Naive thymus-derived CD8-positive, alpha-beta T cell (primary cell): ENCODE results near the gene GPC2. TPM values are rescaled to one million over a fixed set of nuclear protein-coding genes. Genes with fewer than 3 reads are reported as not detected.
"Not testable (repeated sequence)": the region's sequence is repeated elsewhere in the genome, so short reads cannot be mapped to it uniquely, and the experiment has no call there.

ENCODE experiments used
- ATAC-seq, 2 donors: fragments of 150-1000 bp; cut with Tn5 transposase in 1 of 2; sonication (Bioruptor Pico), chemical (Tn5 transposase) in 1 of 2; 1 replicate in 1 of 2; 2 replicates in 1 of 2; pipeline ENCODE4 v1.10.0; 2021; ENCODE audit warnings: mild to moderate bottlenecking in 2 of 2, moderate library complexity in 2 of 2
- POLR2A ChIA-PET: fragments of 350-600 bp; sonication (Branson Sonifier 250); formaldehyde crosslinking; loops from one replicate; lab custom pipeline; 2021; ENCODE audit warnings: antibody characterized with exemption; lab: Charles Lee
- DNase-seq, 10 donors: peaks; one replicate each; pipeline versions ENCODE4 v3.0.0 to v3.0.0-alpha.2; 2020 to 2022
- H3K27ac Mint-ChIP-seq, 10 donors: one replicate each; pipeline ENCODE4 v1.8.0; 2020 to 2022; ENCODE audit warnings: mild to moderate bottlenecking in 10 of 10, mixed read lengths in 10 of 10, moderate library complexity in 4 of 10, inconsistent platforms in 1 of 10
- H3K27me3 Mint-ChIP-seq, 5 donors: one replicate each; pipeline ENCODE4 v1.8.0; 2021 to 2022; ENCODE audit warnings: mixed read lengths in 5 of 5
- H3K36me3 Mint-ChIP-seq, 3 donors: one replicate each; pipeline ENCODE4 v1.8.0; 2020 to 2022; ENCODE audit warnings: mixed read lengths in 3 of 3, mild to moderate bottlenecking in 2 of 3, inconsistent platforms in 1 of 3
- H3K4me1 Mint-ChIP-seq, 4 donors: one replicate each; pipeline ENCODE4 v1.8.0; 2021 to 2022; ENCODE audit warnings: mixed read lengths in 4 of 4
- H3K4me3 Mint-ChIP-seq, 10 donors: one replicate each; pipeline ENCODE4 v1.8.0; 2020 to 2022; ENCODE audit warnings: mild to moderate bottlenecking in 10 of 10, mixed read lengths in 10 of 10, moderate library complexity in 6 of 10, inconsistent platforms in 1 of 10
- H3K9me3 Mint-ChIP-seq, 9 donors: one replicate each; pipeline ENCODE4 v1.8.0; 2020 to 2022; ENCODE audit warnings: mixed read lengths in 9 of 9, mild to moderate bottlenecking in 3 of 9, inconsistent platforms in 1 of 9, moderate library complexity in 1 of 9
- polyA plus RNA-seq, 3 donors: library from polyadenylated mRNA; unstranded; fragments of 300-500 nt; fragmentation: Illumina TruSeq; gene quantifications; one replicate each; pipeline ENCODE4 v1.2.3, GENCODE V29; 2021
- total RNA-seq, 8 experiments: library from RNA in 2 of 8; stranded (reverse) in 2 of 8; gene quantifications; one replicate each; pipeline ENCODE4 v1.2.3 and lab custom pipeline; 2021 to 2026

Gene GPC2, protein sequence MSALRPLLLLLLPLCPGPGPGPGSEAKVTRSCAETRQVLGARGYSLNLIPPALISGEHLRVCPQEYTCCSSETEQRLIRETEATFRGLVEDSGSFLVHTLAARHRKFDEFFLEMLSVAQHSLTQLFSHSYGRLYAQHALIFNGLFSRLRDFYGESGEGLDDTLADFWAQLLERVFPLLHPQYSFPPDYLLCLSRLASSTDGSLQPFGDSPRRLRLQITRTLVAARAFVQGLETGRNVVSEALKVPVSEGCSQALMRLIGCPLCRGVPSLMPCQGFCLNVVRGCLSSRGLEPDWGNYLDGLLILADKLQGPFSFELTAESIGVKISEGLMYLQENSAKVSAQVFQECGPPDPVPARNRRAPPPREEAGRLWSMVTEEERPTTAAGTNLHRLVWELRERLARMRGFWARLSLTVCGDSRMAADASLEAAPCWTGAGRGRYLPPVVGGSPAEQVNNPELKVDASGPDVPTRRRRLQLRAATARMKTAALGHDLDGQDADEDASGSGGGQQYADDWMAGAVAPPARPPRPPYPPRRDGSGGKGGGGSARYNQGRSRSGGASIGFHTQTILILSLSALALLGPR
- total RNA-seq (10 to 100 TPM; 39.0 to 40.1 TPM), polyA plus RNA-seq (1 to 10 TPM in 1 of 3 donors, under 1 TPM in 2; 0.09 to 1.1 (median 0.42) TPM), total RNA-seq (lab: John Stamatoyannopoulos, UW) (3.3 to 42.7 (median 12.4) reads per million in 6 experiments)

GRCh38 chr7:100177045-100178001 lies at the start of gene GPC2, which contains the start of gene STAG3:
Gene GPC2 (minus strand): TSS chr7:100177381. CDS start chr7:100177199, 182 bp downstream.
Gene STAG3 (plus strand): TSS chr7:100177918. CDS start chr7:100180557, 2,639 bp downstream.
- peaks cover 27 to 62% (median 51%) of the 10 kb centered on the region in 4 donors for H3K4me1 Mint-ChIP-seq
- H3K27me3 Mint-ChIP-seq = no peaks in the 10 kb centered on the region
- peak within 1 kb of the TSS; percentile 22 to 91 (median 81) for H3K27ac Mint-ChIP-seq
- H3K36me3 Mint-ChIP-seq = peaks cover 0 to 2% (median 0%) of the 10 kb centered on the region in 3 donors
- peaks cover 0 to 7% (median 0%) of the 10 kb centered on the region in 9 donors for H3K9me3 Mint-ChIP-seq
- DNase-seq (peak; percentile 94 to 99 (median 98)), ATAC-seq (peak; percentile 87 to 88)
- POLR2A ChIA-PET = interaction anchor here (0.6 to 9.3 kb wide), 14 partner anchors 9 to 339 kb away, joined by 3 to 187 read pairs (median 4); partner anchors contain the start of genes GAL3ST4, LAMTOR4, MBLAC1 and MEPCE
- peak within 1 kb of the TSS; percentile 64 to 83 (median 80) for H3K4me3 Mint-ChIP-seq

DNA sequence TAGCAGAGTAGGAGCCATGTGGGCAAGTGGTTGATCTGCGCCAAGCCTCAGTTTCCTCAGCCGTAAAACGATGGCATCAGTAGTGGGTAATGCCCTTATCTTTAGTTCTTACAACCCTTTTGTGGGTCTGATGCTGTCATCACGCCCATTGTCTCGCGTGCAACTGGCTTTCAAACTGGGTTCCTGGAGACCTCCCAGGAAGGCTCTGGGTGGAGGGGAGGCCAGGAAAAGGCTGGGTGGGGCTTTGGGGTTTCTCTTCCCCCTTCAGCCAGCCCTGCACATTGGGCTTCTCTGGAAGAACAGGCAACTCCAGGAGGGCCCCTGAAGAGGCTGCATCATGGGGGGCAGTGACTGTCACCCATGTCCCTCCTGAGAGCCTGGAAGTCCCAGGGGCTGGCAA lies 47.7 kb upstream of the GPC2 start:
- DNase-seq, ATAC-seq, H3K9me3 Mint-ChIP-seq, H3K27me3 Mint-ChIP-seq: not testable (repeated sequence)
- peak overlapping the region; percentile 96 to 100 (median 98) for H3K27ac Mint-ChIP-seq
- peaks cover 5 to 50% (median 5%) of the 10 kb centered on the region in 3 donors for H3K36me3 Mint-ChIP-seq
- POLR2A ChIA-PET = interaction anchor here (0.6 kb wide), 1 partner anchor 86 kb away, joined by 5 read pairs; no protein-coding TSS in a partner anchor
- H3K4me3 Mint-ChIP-seq = peak overlapping the region in 5 of 10 donors; percentile 59 to 99 (median 94)
- H3K4me1 Mint-ChIP-seq = peaks cover 21 to 71% (median 60%) of the 10 kb centered on the region in 4 donors

DNA sequence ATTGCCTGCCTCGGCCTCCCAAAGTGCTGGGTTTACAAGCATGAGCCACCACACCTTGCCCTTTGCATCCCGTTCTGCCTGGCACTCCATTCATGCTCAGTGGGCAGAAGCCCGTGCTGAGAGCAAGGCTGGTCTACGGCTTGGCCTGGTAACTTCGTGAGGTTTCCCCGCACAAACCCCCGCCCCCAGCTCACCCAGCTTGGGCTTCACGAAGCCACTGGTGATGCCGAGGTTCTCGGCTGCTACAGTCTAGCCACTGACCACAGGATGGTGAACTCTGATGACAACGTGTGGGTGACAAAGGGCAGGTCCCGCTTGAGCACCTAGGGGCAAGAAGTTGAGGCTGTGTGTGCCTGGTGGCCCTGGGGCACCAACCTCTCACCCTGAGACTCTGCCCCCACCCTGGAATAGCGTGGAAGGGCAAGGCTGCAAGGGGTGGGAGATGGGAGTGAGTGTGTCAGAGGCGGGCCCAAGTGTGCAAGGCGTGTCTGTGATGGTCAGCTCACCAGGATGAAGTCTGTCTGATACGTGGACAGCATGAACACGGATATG lies 46.3 kb upstream of the GPC2 start:
- POLR2A ChIA-PET = interaction anchor here (0.6 to 1.1 kb wide), 6 partner anchors 13 to 313 kb away, joined by 3 to 4 read pairs (median 3); no protein-coding TSS in a partner anchor
- H3K9me3 Mint-ChIP-seq, H3K27me3 Mint-ChIP-seq, DNase-seq, ATAC-seq: not testable (repeated sequence)
- Mint-ChIP-seq H3K4me1 (peaks cover 23 to 75% (median 67%) of the 10 kb centered on the region in 4 donors), H3K4me3 (peak overlapping the region; percentile 65 to 99 (median 92)), H3K36me3 (peaks cover 5 to 44% (median 5%) of the 10 kb centered on the region in 3 donors), H3K27ac (peak overlapping the region; percentile 96 to 100 (median 98))

DNA sequence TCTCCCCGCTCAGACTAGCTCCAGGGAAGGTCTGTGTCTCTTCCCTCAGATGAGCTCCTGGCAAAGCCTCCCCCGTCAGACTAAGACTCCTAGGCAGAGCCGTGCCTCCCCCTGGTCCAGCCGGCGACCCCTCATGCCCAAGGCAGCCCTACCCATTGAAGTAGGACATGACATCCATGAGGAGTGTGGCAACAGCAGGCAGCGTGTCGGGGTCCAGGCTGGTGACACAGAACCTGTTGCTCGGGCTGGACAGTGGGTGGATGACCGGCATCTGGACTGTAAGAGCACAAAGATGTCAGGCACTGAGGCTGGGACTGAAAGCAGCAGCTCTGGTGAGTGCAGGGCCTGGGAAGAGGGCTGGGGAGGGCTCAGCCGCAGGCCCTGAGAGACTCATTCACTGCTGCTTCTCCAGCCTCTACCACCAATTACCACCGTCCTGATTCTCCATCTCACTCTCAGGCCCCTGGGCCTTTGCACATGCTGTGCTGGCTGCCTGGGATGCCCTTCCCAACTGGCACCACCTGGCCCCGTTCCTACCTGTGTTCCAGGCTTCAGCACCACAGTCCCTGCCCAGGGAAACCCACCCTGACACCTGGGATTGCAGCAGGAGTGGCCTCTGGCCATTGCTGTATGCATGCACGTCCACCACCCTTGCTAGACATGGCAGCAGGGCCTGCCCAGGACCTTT lies 45.4 kb upstream of the GPC2 start:
- DNase-seq (no peak), ATAC-seq (no peak)
- POLR2A ChIA-PET = interaction anchor here (0.9 to 4.5 kb wide), 13 partner anchors 9 to 207 kb away, joined by 3 to 31 read pairs (median 4); partner anchors contain the start of genes AP4M1, LAMTOR4, MCM7 and MEPCE
- Mint-ChIP-seq H3K9me3 (no peaks in the 10 kb centered on the region), H3K27ac (peak overlapping the region; percentile 96 to 100 (median 98)), H3K27me3 (peaks cover 0 to 2% (median 0%) of the 10 kb centered on the region in 5 donors), H3K4me3 (peak overlapping the region; percentile 88 to 99 (median 96)), H3K4me1 (peaks cover 21 to 72% (median 67%) of the 10 kb centered on the region in 4 donors), H3K36me3 (peaks cover 5 to 42% (median 5%) of the 10 kb centered on the region in 3 donors)

DNA sequence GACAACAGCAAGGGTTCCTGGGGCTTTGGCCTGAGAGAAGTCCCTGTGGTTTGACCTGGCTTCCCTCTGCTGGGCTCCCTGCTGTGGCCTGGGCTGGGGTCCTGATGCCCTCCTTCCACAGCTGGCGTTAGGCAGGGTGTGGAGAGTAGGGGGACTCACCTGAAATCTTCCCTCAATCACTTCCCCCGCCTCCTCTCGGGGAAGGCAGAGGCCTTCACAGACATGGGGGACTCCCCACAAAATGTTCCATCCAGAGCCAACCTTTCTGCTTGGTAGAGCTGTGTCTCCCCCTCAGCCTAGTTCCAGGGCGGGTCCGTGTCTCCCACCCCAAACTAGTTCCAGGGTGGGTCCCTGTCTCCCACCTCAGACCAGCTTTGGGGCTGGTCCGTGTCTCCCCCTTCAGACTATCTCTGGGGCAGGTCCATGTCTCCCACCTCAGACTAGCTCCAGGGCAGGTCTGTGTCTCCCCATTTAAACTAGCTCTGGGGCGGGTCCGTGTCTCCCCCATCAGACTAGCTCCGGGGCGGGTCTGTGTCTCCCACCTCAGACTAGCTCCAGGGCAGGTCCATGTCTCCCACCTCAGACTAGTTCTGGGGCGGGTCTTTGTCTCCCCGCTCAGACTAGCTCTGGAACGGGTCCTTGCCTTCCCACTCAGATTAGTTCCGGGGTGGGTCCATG lies 44.7 kb upstream of the GPC2 start:
- Mint-ChIP-seq H3K27ac (peak overlapping the region; percentile 96 to 100 (median 98)), H3K9me3 (no peaks in the 10 kb centered on the region), H3K36me3 (peaks cover 5 to 39% (median 5%) of the 10 kb centered on the region in 3 donors), H3K4me3 (peak overlapping the region; percentile 88 to 99 (median 96)), H3K27me3 (peaks cover 0 to 2% (median 0%) of the 10 kb centered on the region in 5 donors), H3K4me1 (peaks cover 26 to 76% (median 72%) of the 10 kb centered on the region in 4 donors)
- DNase-seq = peak in 4 of 10 donors; percentile 27 to 63 (median 39)
- peak in 1 of 2 donors; percentile 8 for ATAC-seq
- POLR2A ChIA-PET = interaction anchor here (0.7 to 4.5 kb wide), 21 partner anchors 10 to 303 kb away, joined by 3 to 31 read pairs (median 4); partner anchors contain the start of genes AP4M1, LAMTOR4, MCM7 and MEPCE

DNA sequence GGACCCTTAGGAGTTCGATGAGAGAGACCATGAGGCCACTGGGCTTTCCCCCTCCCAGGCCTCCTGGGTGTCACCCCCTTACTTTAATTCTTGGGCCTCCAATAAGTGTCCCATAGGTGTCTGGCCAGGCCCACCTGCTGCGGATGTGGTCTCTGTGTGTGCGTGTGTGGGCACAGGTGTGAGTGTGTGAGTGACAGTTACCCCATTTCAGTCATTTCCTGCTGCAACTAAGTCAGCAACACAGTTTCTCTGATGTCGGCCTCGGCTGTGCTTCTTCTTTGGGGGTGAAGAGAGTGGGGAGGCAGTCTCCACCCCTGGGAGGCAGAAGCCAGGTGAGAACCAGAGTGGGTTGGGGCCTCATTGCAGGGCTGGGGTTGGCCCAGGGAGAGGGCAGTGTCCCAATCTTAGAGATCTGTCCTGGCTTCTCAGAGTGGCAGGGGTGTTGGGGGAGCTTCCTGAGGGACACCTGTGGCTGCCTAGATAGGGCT lies 44.1 kb upstream of the GPC2 start:
- H3K9me3 Mint-ChIP-seq = no peaks in the 10 kb centered on the region
- peaks cover 0 to 2% (median 0%) of the 10 kb centered on the region in 5 donors for H3K27me3 Mint-ChIP-seq
- H3K4me3 Mint-ChIP-seq = peak overlapping the region; percentile 88 to 99 (median 96)
- H3K4me1 Mint-ChIP-seq = peaks cover 26 to 80% (median 71%) of the 10 kb centered on the region in 4 donors
- DNase-seq = peak; percentile 54 to 94 (median 84)
- peak overlapping the region; percentile 96 to 100 (median 98) for H3K27ac Mint-ChIP-seq
- peak; percentile 62 to 80 for ATAC-seq
- H3K36me3 Mint-ChIP-seq = peaks cover 5 to 36% (median 5%) of the 10 kb centered on the region in 3 donors
- POLR2A ChIA-PET = interaction anchor here (0.6 to 4.5 kb wide), 32 partner anchors 10 to 345 kb away, joined by 3 to 31 read pairs (median 4); partner anchors contain the start of genes AP4M1, CNPY4, LAMTOR4 and MBLAC1

- Mint-ChIP-seq H3K4me1 (peaks cover 24 to 77% (median 67%) of the 10 kb centered on the region in 4 donors), H3K27me3 (peaks cover 0 to 2% (median 0%) of the 10 kb centered on the region in 5 donors), H3K9me3 (no peaks in the 10 kb centered on the region), H3K27ac (peak overlapping the region; percentile 96 to 100 (median 98)), H3K4me3 (peak overlapping the region; percentile 88 to 99 (median 96)), H3K36me3 (peaks cover 5 to 32% (median 5%) of the 10 kb centered on the region in 3 donors)
- ATAC-seq (peak in 1 of 2 donors; percentile 11), DNase-seq (peak in 4 of 10 donors; percentile 8 to 36 (median 22))
- POLR2A ChIA-PET = interaction anchor here (0.5 to 4.5 kb wide), 31 partner anchors 10 to 345 kb away, joined by 3 to 31 read pairs (median 4); partner anchors contain the start of genes AP4M1, CNPY4, COPS6 and GAL3ST4
Measured at GRCh38 chr7:100220586-100221230, 43.5 kb upstream of the GPC2 start.

DNA sequence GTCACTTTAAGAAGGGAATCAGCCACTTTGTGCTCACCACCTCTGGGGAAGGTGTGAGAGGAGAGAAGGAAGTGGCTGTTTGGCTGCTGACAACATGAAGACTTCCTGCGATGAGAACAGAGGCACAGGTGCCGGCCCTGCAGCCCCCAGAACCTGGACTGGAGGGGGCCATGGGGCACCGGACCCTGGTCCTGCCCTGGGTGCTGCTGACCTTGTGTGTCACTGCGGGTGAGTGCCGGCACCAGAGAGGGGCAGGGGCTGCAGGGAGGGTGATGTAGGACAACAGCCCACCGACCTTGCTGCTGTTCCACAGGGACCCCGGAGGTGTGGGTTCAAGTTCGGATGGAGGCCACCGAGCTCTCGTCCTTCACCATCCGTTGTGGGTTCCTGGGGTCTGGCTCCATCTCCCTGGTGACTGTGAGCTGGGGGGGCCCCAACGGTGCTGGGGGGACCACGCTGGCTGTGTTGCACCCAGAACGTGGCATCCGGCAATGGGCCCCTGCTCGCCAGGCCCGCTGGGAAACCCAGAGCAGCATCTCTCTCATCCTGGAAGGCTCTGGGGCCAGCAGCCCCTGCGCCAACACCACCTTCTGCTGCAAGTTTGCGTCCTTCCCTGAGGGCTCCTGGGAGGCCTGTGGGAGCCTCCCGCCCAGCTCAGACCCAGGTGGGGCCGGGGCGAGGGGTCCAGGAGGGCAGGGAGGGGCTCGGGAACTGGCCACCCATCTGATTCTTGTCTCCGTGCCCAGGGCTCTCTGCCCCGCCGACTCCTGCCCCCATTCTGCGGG lies 42.8 kb upstream of the GPC2 start, which contains the start of gene PVRIG:
Gene PVRIG, plus strand, starts transcription at position 149 of the 785 bp plus-strand sequence. Its CDS starts 22 bp downstream, at position 171.
- peak within 1 kb of the TSS; percentile 96 to 100 (median 98) for H3K27ac Mint-ChIP-seq
- not testable (repeated sequence) for H3K27me3 Mint-ChIP-seq, H3K9me3 Mint-ChIP-seq
- POLR2A ChIA-PET = interaction anchor here (0.8 to 4.5 kb wide), 27 partner anchors 9 to 300 kb away, joined by 3 to 31 read pairs (median 5); partner anchors contain the start of genes AP4M1, CNPY4, COPS6 and GAL3ST4
- peaks cover 5 to 26% (median 5%) of the 10 kb centered on the region in 3 donors for H3K36me3 Mint-ChIP-seq
- peaks cover 24 to 77% (median 67%) of the 10 kb centered on the region in 4 donors for H3K4me1 Mint-ChIP-seq
- peak in 5 of 10 donors; percentile 33 to 69 (median 59) for DNase-seq
- peak within 1 kb of the TSS; percentile 88 to 99 (median 96) for H3K4me3 Mint-ChIP-seq
- peak; percentile 30 to 38 for ATAC-seq
